ENCODE measurements around the gene SLC38A11.

Gene SLC38A11

GRCh38 chr2:164967361-164967760 lies 12.0 kb upstream of the SLC38A11 start:
- Histone ChIP-seq H3K27me3 (ENCODE audit: insufficient read depth, poor library complexity, severe bottlenecking) (no peaks in the 10 kb centered on the region), H3K4me3 (ENCODE audit: severe bottlenecking) (no peak overlapping the region), H3K36me3 (ENCODE audit: low read depth) (no peaks in the 10 kb centered on the region), H3K4me1 (ENCODE audit: insufficient read depth, poor library complexity, severe bottlenecking) (peaks cover 6% of the 10 kb centered on the region), H3K9me3 (ENCODE audit: severe bottlenecking) (no peaks in the 10 kb centered on the region), H3K27ac (ENCODE audit: poor library complexity, severe bottlenecking) (peak overlapping the region; percentile 49)
- ATAC-seq (ENCODE audit: low read depth) (no peak), DNase-seq (ENCODE audit: low spot score) (no peak)
- no peak for TF ChIP-seq CTCF (IDR thresholded peaks at IDR 0.05; ENCODE audit: poor library complexity, severe bottlenecking)

- no peaks in the 10 kb centered on the region for H3K27me3 ChIP-seq (ENCODE audit: insufficient read depth, poor library complexity, severe bottlenecking)
- H3K4me3 ChIP-seq (ENCODE audit: severe bottlenecking): no peak overlapping the region
- H3K4me1 ChIP-seq (ENCODE audit: insufficient read depth, poor library complexity, severe bottlenecking): peaks cover 11% of the 10 kb centered on the region
- ATAC-seq (ENCODE audit: low read depth) (no peak), DNase-seq (ENCODE audit: low spot score) (no peak)
- no peak for TF ChIP-seq CTCF (IDR thresholded peaks at IDR 0.05; ENCODE audit: poor library complexity, severe bottlenecking)
- no peaks in the 10 kb centered on the region for H3K9me3 ChIP-seq (ENCODE audit: severe bottlenecking)
- H3K36me3 ChIP-seq (ENCODE audit: low read depth): no peaks in the 10 kb centered on the region
- no peak overlapping the region for H3K27ac ChIP-seq (ENCODE audit: poor library complexity, severe bottlenecking)
Observed at GRCh38 chr2:164964700-164965099, 9.4 kb upstream of the SLC38A11 start.

- ATAC-seq (ENCODE audit: low read depth) (no peak), DNase-seq (ENCODE audit: low spot score) (no peak)
- no peak for TF ChIP-seq CTCF (IDR thresholded peaks at IDR 0.05; ENCODE audit: poor library complexity, severe bottlenecking)
- Histone ChIP-seq H3K4me3 (ENCODE audit: severe bottlenecking) (no peak overlapping the region), H3K27me3 (ENCODE audit: insufficient read depth, poor library complexity, severe bottlenecking) (no peaks in the 10 kb centered on the region), H3K36me3 (ENCODE audit: low read depth) (no peaks in the 10 kb centered on the region), H3K4me1 (ENCODE audit: insufficient read depth, poor library complexity, severe bottlenecking) (peaks cover 6% of the 10 kb centered on the region), H3K9me3 (ENCODE audit: severe bottlenecking) (no peaks in the 10 kb centered on the region), H3K27ac (ENCODE audit: poor library complexity, severe bottlenecking) (no peak overlapping the region)
Observed at GRCh38 chr2:164960159-164960558, 4.8 kb upstream of the SLC38A11 start.

GRCh38 chr2:164954186-164954585 lies 1.1 kb downstream of the SLC38A11 start:
- DNase-seq (ENCODE audit: low spot score) (no peak), ATAC-seq (ENCODE audit: low read depth) (no peak)
- Histone ChIP-seq H3K9me3 (ENCODE audit: severe bottlenecking) (no peaks in the 10 kb centered on the region), H3K36me3 (ENCODE audit: low read depth) (no peaks in the 10 kb centered on the region), H3K4me3 (ENCODE audit: severe bottlenecking) (no peak overlapping the region), H3K27ac (ENCODE audit: poor library complexity, severe bottlenecking) (no peak overlapping the region), H3K4me1 (ENCODE audit: insufficient read depth, poor library complexity, severe bottlenecking) (no peaks in the 10 kb centered on the region), H3K27me3 (ENCODE audit: insufficient read depth, poor library complexity, severe bottlenecking) (no peaks in the 10 kb centered on the region)
- TF ChIP-seq CTCF (IDR thresholded peaks at IDR 0.05; ENCODE audit: poor library complexity, severe bottlenecking): no peak

GRCh38 chr2:164953279-164953678 lies 2.0 kb downstream of the SLC38A11 start:
- ATAC-seq (ENCODE audit: low read depth): no peak
- Histone ChIP-seq H3K36me3 (ENCODE audit: low read depth) (no peaks in the 10 kb centered on the region), H3K4me1 (ENCODE audit: insufficient read depth, poor library complexity, severe bottlenecking) (no peaks in the 10 kb centered on the region), H3K27me3 (ENCODE audit: insufficient read depth, poor library complexity, severe bottlenecking) (no peaks in the 10 kb centered on the region), H3K4me3 (ENCODE audit: severe bottlenecking) (no peak overlapping the region), H3K9me3 (ENCODE audit: severe bottlenecking) (no peaks in the 10 kb centered on the region), H3K27ac (ENCODE audit: poor library complexity, severe bottlenecking) (no peak overlapping the region)
- no peak for DNase-seq (ENCODE audit: low spot score)
- TF ChIP-seq CTCF (IDR thresholded peaks at IDR 0.05; ENCODE audit: poor library complexity, severe bottlenecking): no peak

All from RWPE2 (cell line).